Karpas-422 (cell line): ENCODE results near the gene RFNG. TPM values are rescaled to one million over a fixed set of nuclear protein-coding genes. Genes with fewer than 3 reads are reported as not detected.

Experiments
- DNase-seq: peaks from one replicate; pipeline ENCODE4 v3.0.0-alpha.2; 2015
- H2AFZ ChIP-seq: fragments of 200-600 bp; sonication (generic); 2 replicates; pipeline ENCODE4 v1.6.1; 2014; ENCODE audit warnings: antibody characterized with exemption, low read length, mixed read lengths
- H3K27ac ChIP-seq: fragments of 200-600 bp; sonication (generic); 2 replicates; pipeline ENCODE4 v1.5.1; 2014; ENCODE audit warnings: mild to moderate bottlenecking, low read length, moderate library complexity
- H3K27me3 ChIP-seq: fragments of 200-600 bp; sonication (generic); 2 replicates; pipeline ENCODE4 v1.6.1; 2014; ENCODE audit warnings: low read length, mixed read lengths
- H3K36me3 ChIP-seq: fragments of 200-600 bp; sonication (generic); 2 replicates; pipeline ENCODE4 v1.6.1; 2014; ENCODE audit warnings: low read length, mixed read lengths; ENCODE audit not compliant: insufficient read depth
- H3K4me1 ChIP-seq: fragments of 200-600 bp; sonication (generic); 2 replicates; pipeline ENCODE4 v1.6.1; 2014; ENCODE audit warnings: mild to moderate bottlenecking, low read length, mixed read lengths
- H3K4me2 ChIP-seq: fragments of 200-600 bp; sonication (generic); 2 replicates; pipeline ENCODE4 v1.6.1; 2014; ENCODE audit warnings: low read length, low read depth, mild to moderate bottlenecking; ENCODE audit not compliant: poor library complexity, severe bottlenecking
- H3K4me3 ChIP-seq: fragments of 200-600 bp; sonication (generic); 2 replicates; pipeline ENCODE4 v1.5.1; 2014; ENCODE audit warnings: mild to moderate bottlenecking, antibody characterized with exemption, low read length, mixed read lengths
- H3K79me2 ChIP-seq: fragments of 200-600 bp; sonication (generic); 2 replicates; pipeline ENCODE4 v1.6.1; 2014; ENCODE audit warnings: mild to moderate bottlenecking, low read length, mixed read lengths
- H3K9ac ChIP-seq: fragments of 200-600 bp; sonication (generic); 2 replicates; pipeline ENCODE4 v1.6.0; 2014; ENCODE audit warnings: low read length
- H3K9me2 ChIP-seq: fragments of 200-600 bp; sonication (generic), shearing (Covaris generic); replicated peaks from 2 replicates; pipeline ENCODE4 v1.6.0; 2014; ENCODE audit warnings: mild to moderate bottlenecking, low read length, moderate library complexity; ENCODE audit not compliant: insufficient read depth
- H3K9me3 ChIP-seq: fragments of 300-700, 200-600 bp; sonication (generic); 2 replicates; pipeline ENCODE4 v1.6.1; 2014; ENCODE audit warnings: low read length, mixed read lengths
- H4K20me1 ChIP-seq: fragments of 200-600 bp; sonication (generic); 2 replicates; pipeline ENCODE4 v1.6.1; 2014; ENCODE audit warnings: mild to moderate bottlenecking, antibody characterized with exemption, low read length, low read depth; ENCODE audit not compliant: insufficient read depth
- total RNA-seq: library from RNA; depleted of rRNA; stranded (reverse); fragments of >200 nt; shearing (Covaris generic); gene quantifications from 2 replicates; pipeline ENCODE4 v1.2.3, GENCODE V29; 2014; ENCODE audit warnings: low replicate concordance

The RFNG gene
- total RNA-seq, 1 experiment from 2014 or later = 16.5 TPM

DNA sequence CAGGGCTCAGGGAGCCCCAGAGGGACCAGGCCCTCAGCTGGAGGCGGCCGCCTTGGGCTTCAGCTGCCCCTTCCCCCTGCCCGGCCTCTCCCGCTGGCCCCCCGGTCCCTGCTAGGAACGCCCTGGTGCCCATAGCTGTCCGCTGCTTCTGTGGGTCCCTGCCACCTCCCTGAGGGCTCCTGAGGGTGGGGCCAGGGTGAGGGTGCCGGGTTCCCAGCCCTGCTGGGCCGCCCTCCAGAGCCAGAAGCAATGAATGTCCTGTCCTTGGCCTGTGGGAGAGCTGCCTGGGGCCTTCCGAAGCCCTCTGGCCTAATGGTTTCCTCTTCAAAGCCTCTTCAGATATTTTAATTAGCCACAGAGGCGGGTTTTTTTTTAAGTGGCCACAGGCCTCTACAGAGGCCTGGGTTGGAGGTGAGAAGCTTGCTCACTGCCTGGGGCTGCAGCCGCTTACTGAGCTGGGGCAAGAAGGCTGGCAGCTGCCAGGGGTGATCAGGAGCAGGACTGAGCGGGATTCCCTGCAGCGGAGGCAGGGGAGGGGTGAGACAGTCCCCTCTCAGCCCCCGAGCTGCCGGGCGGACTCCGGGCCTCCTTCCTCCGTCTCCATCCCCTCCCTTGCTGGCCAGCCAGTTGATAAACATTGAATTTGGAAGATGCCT is 38.8 kb downstream of the RFNG start:
- H2AFZ ChIP-seq = no peak overlapping the region
- no peaks in the 10 kb centered on the region for H3K36me3 ChIP-seq
- H4K20me1 ChIP-seq = no peaks in the 10 kb centered on the region

DNA sequence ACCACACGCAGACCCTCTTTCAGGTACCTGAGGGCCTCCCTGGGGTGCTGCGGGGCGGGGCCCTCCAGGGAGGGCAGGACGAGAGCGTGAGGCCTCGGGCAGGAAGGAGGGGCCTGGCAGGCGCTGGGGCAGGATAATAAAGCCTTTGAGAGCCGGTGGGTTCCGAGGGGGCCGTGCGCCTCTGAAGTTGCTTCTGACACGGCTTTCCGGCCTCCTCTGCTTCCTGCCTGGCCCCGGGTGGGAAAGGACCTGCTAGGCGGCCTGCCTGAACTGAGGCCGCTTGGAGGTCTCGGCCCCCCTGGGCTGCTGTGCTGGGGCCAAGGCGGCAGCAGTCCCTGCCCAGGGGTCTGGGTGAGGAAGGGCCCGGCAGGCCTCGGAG is 39.4 kb downstream of the RFNG start:
- Histone ChIP-seq H3K4me1 (no peaks in the 10 kb centered on the region), H3K9ac (no peak overlapping the region), H2AFZ (no peak overlapping the region)

More for the DNA sequence above, 38.8 kb downstream of the RFNG start:
- H3K27ac ChIP-seq = no peak overlapping the region
- no peak overlapping the region for H3K4me3 ChIP-seq
- no peak overlapping the region for H3K4me2 ChIP-seq
- H3K27me3 ChIP-seq = no peaks in the 10 kb centered on the region
- DNase-seq = no peak
- no peaks in the 10 kb centered on the region for H3K79me2 ChIP-seq
- no peaks in the 10 kb centered on the region for H3K4me1 ChIP-seq
- no peaks in the 10 kb centered on the region for H3K9me2 ChIP-seq
- H3K9ac ChIP-seq = no peak overlapping the region
- H3K9me3 ChIP-seq = no peaks in the 10 kb centered on the region

DNA sequence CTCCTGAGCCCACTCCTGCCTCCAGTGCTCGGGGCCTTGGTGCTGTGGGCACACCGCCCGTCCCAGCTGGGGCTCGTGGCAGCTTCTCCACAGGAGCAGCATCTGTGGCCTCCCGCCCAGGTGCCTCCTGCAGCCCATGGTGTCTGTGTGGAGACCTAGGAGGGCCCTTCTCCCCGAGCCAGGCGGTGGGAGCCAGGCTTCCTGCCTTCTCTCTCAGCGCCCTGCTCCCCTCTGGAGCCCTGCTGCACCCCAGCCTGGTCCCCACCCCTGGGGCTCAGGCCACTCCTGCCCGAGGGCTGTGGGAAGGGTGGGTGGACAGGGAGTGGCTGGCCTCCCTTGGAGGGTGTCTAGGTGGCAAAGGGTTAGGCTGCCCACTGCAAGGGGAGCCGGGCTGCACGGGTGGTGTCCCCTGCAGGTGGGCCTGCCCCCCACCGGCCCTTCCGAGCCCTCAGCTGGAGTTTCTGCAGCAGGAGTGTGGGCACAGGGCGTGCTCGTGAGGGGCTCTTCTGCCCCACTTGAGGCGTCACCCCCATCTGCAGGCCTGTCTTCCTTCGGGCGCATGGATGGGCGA is 39.9 kb downstream of the RFNG start:
- Histone ChIP-seq H3K27ac (no peak overlapping the region), H3K4me3 (no peak overlapping the region), H3K79me2 (no peaks in the 10 kb centered on the region), H3K36me3 (no peaks in the 10 kb centered on the region), H4K20me1 (no peaks in the 10 kb centered on the region), H3K27me3 (no peaks in the 10 kb centered on the region), H2AFZ (no peak overlapping the region), H3K9me2 (no peaks in the 10 kb centered on the region), H3K9me3 (no peaks in the 10 kb centered on the region), H3K9ac (no peak overlapping the region), H3K4me1 (no peaks in the 10 kb centered on the region), H3K4me2 (no peak overlapping the region)
- DNase-seq = no peak

More for the DNA sequence above, 39.4 kb downstream of the RFNG start:
- Histone ChIP-seq H3K27ac (no peak overlapping the region), H3K9me3 (no peaks in the 10 kb centered on the region), H4K20me1 (no peaks in the 10 kb centered on the region), H3K4me3 (no peak overlapping the region), H3K27me3 (no peaks in the 10 kb centered on the region), H3K9me2 (no peaks in the 10 kb centered on the region), H3K36me3 (no peaks in the 10 kb centered on the region), H3K79me2 (no peaks in the 10 kb centered on the region), H3K4me2 (no peak overlapping the region)
- no peak for DNase-seq

DNA sequence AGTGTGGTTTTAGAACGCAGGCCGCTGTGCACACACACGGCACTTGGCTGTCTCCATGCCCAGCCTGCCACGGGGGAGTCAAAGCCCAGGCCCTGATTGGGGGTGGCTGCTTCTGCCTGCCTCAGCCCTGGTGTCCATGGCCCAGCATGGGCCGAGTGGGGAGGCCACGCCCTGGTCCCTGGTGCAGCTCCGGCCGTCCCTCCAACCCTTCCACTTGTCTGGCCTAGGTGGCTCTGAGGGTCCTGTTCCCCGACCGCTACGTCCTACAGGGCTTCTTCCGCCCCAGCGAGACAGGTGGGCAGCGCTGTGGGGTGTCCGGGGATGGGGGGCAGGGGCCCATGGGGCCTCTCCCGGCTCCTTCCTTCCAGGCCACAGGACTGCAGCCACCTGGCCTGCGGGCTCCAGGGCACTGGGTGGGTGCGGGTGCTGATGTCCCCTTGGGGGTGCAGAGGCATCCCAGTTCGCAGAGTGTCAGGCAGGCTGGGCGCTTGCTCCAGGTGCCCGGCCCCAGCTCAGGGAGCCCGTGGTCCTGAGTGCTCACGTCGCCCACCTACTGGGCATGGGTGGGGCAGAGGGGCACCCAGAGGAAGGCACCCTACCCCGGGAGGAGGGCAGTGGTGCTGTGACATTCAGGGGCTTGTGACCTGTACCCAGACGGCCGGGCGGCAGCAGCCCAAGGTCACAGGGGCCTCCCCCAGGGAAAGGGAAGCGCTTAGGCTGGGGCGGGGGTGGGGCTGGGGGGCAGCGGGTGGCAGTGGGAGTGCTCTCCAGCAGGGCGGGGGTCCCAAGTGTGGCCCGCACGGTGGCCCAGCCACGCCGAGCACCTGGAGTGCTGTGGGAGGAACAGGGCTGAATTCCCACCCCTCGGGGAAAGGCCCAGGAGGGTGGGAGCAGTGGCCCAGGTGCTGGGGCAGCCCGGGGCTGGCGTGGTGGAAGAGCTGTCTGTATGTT is 40.8 kb downstream of the RFNG start:
- Histone ChIP-seq H3K9ac (no peak overlapping the region), H4K20me1 (no peaks in the 10 kb centered on the region), H3K4me1 (no peaks in the 10 kb centered on the region), H3K36me3 (no peaks in the 10 kb centered on the region), H3K9me3 (no peaks in the 10 kb centered on the region), H3K9me2 (no peaks in the 10 kb centered on the region), H3K27me3 (no peaks in the 10 kb centered on the region), H3K4me2 (no peak overlapping the region), H3K27ac (no peak overlapping the region), H3K79me2 (no peaks in the 10 kb centered on the region), H2AFZ (no peak overlapping the region), H3K4me3 (no peak overlapping the region)
- no peak for DNase-seq

DNA sequence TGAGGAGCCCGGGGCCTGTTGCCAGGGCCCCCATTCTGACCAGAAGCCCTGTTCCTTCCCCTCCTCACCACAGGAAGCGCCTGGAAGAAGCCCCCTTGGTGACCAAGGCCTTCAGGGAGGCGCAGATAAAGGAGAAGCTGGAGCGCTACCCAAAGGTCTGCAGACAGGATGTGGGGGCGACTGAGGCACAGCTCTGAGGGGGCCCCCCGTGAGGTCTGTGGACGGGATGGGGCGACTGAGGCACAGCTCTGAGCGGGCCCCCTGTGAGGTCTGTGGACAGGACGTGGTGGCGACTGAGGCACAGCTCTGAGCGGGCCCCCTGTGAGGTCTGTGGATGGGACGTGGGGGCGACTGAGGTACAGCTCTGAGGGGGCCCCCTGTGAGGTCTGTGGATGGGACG is 42.2 kb downstream of the RFNG start:
- H3K4me3 ChIP-seq = no peak overlapping the region
- H2AFZ ChIP-seq = no peak overlapping the region
- H3K36me3 ChIP-seq = no peaks in the 10 kb centered on the region
- H4K20me1 ChIP-seq = no peaks in the 10 kb centered on the region
- no peaks in the 10 kb centered on the region for H3K9me3 ChIP-seq
- H3K9me2 ChIP-seq = no peaks in the 10 kb centered on the region
- DNase-seq = no peak
- H3K9ac ChIP-seq = no peak overlapping the region
- no peak overlapping the region for H3K27ac ChIP-seq
- H3K79me2 ChIP-seq = no peaks in the 10 kb centered on the region
- no peak overlapping the region for H3K4me2 ChIP-seq
- no peaks in the 10 kb centered on the region for H3K4me1 ChIP-seq
- no peaks in the 10 kb centered on the region for H3K27me3 ChIP-seq

DNA sequence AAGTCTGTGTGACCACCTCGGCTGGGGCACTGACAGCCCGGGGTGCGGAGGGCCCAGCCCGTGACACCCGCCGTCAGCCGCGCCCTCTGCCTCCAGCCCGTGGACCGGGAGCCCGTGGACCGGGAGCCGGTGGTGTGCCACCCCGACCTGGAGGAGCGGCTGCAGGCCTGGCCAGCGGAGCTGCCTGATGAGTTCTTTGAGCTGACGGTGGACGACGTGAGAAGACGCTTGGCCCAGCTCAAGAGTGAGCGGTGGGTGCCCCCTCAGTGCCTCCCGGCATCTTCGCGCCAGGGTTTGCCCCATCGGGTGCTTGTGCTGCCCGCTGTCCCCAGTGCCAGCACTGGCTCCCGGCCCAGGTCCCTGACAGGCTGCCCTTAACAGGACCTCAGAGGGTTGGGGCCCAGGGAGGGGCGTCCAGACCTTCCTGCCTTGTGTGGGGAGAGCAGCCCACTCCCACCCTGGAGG is 42.6 kb downstream of the RFNG start:
- H2AFZ ChIP-seq = no peak overlapping the region
- H3K4me1 ChIP-seq = no peaks in the 10 kb centered on the region
- no peaks in the 10 kb centered on the region for H3K9me2 ChIP-seq
- no peaks in the 10 kb centered on the region for H3K36me3 ChIP-seq
- H4K20me1 ChIP-seq = no peaks in the 10 kb centered on the region
- no peaks in the 10 kb centered on the region for H3K79me2 ChIP-seq
- H3K4me3 ChIP-seq = no peak overlapping the region
- no peak overlapping the region for H3K9ac ChIP-seq
- no peaks in the 10 kb centered on the region for H3K9me3 ChIP-seq
- no peak overlapping the region for H3K27ac ChIP-seq
- no peak for DNase-seq
- no peaks in the 10 kb centered on the region for H3K27me3 ChIP-seq
- no peak overlapping the region for H3K4me2 ChIP-seq

DNA sequence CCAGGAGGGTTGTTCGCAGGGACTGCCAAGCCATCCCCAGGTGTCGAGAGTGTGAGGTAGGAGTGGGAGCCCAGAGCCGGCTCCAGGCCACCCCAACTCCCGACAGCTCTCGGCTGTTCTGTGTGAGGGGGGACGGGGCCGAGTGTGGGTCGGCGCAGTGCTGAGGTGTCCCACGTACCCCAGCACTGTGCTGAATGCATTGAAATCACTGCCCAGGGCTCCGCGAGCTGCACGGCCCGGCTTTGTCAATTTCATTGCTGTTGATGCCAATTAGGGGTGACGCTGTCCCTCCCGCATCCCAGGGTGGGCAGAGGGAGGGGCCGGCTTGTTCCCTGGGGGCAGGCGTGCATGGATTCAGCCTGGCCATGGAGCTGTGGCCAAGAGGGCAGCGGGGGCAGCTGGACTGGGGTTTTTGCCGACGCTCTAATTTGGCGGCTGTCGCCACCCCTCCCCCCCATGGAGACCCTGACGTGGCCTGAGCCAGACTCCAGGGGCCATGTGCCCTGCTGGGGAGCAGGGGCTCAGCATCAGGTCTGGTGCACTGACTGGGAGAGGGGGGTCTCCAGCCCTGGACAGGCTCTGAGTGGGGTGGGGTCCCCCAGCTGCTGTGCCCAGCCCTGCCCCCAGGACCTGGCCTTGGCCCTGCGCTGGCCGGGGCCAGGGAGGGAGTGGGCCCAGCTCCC is 43.2 kb downstream of the RFNG start:
- no peak for DNase-seq
- H2AFZ ChIP-seq = no peak overlapping the region
- H3K27me3 ChIP-seq = no peaks in the 10 kb centered on the region
- no peaks in the 10 kb centered on the region for H3K4me1 ChIP-seq
- H3K4me2 ChIP-seq = no peak overlapping the region
- H3K9me3 ChIP-seq = no peaks in the 10 kb centered on the region
- H4K20me1 ChIP-seq = no peaks in the 10 kb centered on the region
- no peak overlapping the region for H3K27ac ChIP-seq
- no peaks in the 10 kb centered on the region for H3K9me2 ChIP-seq
- no peak overlapping the region for H3K4me3 ChIP-seq
- no peak overlapping the region for H3K9ac ChIP-seq
- no peaks in the 10 kb centered on the region for H3K79me2 ChIP-seq
- H3K36me3 ChIP-seq = no peaks in the 10 kb centered on the region
